Fibroblast of the conjunctiva (primary cell): ENCODE data around the gene NEURL4.

Experiments used
- DNase-seq: peaks from one replicate; pipeline ENCODE4 v3.0.0-alpha.2; 2010; ENCODE audit warnings: low read depth

NEURL4 gene

GRCh38 chr17:7304179-7304578 lies 25.0 kb downstream of the NEURL4 start:
- no peak for DNase-seq

GRCh38 chr17:7296189-7296861 lies 32.8 kb downstream of the NEURL4 start:
- DNase-seq, result peak; percentile 54

GRCh38 chr17:7295230-7296180 lies 33.6 kb downstream of the NEURL4 start:
- DNase-seq, result no peak

GRCh38 chr17:7294614-7295153 lies 34.5 kb downstream of the NEURL4 start, which contains the start of gene YBX2:
YBX2 (minus strand) TSS chr17:7294639; CDS start chr17:7294500, 139 bp downstream.
- no peak for DNase-seq

DNA sequence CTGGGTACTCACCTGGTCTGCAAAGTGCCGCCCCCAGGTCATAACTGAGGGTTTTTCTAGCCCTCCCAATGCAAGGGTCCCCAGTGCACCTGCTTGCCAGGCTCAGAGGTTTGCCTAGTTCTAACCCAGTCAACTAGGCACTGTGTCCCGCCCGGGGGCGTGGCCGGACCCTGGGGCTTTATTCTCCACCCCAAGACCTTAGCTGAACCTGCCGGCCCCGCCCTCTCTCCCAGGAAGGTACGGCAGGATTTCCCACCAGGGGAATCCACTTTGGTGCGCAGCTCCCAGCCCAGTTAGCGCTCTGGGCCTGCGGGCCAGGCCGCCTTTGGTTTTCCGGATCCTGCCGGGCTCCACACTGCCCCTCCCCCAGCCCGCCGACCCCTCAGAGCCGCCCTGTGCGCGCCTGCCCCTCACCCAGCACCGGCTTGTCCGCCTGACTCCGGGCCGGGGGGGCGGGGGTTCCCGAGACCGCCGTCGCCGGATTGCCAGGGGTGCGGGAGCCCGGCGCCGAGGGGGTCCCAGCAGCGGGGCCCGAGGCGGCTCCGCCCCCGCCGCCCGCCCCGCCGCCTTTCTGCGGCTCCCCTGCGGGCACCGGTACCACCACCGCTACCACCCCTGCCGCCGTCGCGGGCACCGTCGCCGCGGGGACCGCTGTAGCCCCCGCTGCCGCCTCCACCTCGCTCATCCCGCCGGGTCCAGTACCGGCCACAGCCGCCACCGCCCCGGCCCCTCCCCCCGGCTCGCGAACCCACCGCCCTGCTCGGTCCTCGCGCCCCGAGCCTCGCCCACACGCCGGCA lies 35.1 kb downstream of the NEURL4 start:
- no peak for DNase-seq

DNA sequence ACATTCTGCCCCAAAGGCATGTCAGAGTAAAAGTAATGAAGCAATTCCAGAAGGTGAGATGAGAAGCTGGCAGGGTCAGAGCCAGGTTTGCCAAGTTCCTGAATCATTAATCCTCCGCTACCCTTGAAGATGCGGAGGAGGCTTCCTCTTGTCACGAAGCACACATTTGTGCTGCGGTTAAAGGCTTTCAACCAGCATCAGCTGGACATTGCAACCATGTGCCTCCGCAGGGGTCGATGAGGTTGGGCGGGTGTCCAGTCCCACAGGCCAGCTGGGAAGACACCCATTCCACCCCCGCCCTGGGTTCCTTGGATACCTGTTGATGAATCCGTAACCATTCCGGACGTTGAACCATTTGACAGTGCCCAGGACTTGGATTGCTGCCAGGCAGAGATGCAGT lies 36.0 kb downstream of the NEURL4 start:
- DNase-seq, result no peak

GRCh38 chr17:7292729-7293128 lies 36.4 kb downstream of the NEURL4 start:
- DNase-seq, result no peak

DNA sequence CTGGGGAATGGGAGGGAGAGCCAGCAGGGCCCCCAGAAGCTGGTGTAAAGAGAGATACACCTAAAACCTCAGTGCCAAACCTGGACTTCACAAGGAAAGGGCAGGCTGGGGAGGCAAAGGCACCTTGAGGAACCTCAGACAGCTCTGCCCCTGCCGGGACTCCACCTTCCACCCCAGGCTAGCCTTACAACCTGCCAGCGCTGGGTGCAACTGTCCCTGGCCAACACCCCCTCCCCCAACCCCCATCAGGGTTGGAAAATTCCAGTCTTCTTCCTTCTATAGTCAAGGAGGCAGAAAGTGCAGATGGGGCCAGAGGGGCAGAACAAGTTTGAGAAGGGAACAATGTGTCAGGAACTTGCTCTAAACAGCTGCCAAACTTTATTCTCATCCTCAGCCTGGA lies 36.9 kb downstream of the NEURL4 start:
- no peak for DNase-seq

DNA sequence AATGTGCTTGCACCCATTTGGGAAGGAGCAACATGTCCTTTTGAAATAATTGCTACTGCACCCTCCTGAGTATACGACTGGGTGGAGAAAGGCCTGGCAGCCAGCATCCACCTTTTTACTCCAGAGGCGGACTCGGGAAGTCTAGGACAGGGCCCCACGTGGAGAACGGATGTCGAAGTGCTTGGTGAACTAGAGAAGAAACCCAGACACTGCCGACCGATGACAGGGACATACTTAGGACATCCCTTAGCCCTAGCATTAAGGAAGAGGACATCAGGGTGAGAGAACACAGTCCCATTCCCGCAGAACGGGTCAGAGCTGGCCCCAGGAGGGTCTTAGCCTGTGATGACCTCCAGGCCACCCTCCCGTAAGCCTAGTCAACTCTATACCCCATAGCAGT lies 38.5 kb downstream of the NEURL4 start:
- no peak for DNase-seq

- DNase-seq, result no peak
These were observed 39.0 kb downstream of the NEURL4 start for GRCh38 chr17:7290166-7290565.

DNA sequence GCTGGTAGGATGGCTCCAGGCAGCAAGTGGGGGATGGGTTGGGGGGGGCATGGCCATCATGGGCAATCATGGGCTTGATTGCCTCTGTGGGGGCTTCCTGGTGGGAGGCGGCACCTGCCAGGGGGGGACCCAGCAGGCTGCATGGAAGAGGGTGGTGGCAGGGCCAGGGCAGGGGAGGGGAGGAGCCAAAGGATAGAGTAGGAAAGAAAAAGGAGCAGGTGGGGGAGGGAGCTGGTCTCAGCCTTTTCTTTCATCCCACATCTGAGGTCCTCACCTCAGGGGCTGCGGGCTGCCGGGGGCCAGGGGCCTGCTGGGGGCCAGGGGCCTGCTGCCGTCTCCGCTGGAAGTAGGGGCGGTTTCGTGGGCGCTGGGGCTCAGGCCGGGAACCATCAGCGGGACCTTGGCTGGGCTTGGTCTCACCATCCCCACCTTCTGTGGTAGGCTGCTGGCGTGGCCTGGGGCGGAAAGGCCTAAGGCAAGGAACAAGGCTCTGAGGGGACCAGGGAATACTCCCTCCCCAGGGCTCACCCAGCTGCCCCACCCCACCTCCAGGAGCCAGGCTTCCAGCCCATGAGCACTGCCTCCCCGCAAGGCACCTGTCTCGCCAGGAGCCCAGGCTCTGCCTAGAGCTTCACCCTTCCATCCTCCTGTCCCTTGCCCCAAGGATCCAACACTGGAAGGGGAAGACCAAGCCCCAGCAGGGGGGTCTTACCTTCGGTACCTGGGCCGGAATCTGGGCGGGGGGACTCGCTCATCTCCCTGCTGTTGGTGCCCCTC lies 39.7 kb downstream of the NEURL4 start:
- no peak for DNase-seq

GRCh38 chr17:7285679-7286078 lies 43.5 kb downstream of the NEURL4 start:
- DNase-seq, result no peak

DNA sequence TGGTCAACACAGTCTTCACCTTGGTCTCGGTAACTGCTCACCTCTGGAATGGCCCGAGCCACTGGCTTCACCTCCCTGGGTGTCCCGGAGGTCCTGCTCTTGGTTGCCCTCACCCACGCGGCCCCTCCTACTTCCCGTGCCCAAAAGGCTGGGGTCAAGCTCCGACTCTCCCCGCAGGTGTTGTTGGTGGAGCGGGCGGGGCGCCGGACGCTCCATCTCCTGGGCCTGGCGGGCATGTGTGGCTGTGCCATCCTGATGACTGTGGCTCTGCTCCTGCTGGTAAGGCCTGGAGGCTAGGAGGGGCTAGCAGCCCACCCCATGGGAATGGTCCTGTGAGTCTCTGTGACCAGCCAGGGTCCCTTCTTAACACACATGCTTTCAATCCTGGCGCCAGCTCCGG lies 44.2 kb downstream of the NEURL4 start:
- DNase-seq, result no peak

- no peak for DNase-seq
These were observed 45.5 kb downstream of the NEURL4 start for GRCh38 chr17:7283471-7284216.

DNA sequence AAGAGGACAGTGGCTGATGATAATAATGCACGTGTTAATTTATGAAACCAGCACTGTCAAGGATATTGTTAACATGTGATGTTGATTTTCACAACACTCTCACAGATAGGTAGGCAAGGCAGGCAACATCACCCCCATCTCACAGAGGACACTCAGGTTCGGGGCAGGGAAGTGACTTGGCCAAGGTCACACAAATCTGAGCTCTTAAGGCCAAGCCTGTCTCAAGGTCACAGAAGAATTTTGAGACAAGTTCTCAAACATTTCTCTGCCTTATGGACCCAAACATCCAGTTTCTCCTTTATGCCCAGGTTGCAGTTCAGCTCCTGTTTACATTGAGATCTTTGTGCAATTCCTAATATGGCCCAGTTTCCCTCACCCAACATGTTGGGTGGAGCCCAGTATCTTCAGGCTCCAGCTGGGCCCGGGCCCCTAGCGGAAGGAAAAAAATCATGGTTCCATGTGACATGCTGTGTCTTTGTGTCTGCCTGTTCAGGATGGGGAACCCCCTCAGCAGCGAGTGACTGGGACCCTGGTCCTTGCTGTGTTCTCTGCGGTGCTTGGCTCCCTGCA lies 46.3 kb downstream of the NEURL4 start:
- DNase-seq, result no peak

DNA sequence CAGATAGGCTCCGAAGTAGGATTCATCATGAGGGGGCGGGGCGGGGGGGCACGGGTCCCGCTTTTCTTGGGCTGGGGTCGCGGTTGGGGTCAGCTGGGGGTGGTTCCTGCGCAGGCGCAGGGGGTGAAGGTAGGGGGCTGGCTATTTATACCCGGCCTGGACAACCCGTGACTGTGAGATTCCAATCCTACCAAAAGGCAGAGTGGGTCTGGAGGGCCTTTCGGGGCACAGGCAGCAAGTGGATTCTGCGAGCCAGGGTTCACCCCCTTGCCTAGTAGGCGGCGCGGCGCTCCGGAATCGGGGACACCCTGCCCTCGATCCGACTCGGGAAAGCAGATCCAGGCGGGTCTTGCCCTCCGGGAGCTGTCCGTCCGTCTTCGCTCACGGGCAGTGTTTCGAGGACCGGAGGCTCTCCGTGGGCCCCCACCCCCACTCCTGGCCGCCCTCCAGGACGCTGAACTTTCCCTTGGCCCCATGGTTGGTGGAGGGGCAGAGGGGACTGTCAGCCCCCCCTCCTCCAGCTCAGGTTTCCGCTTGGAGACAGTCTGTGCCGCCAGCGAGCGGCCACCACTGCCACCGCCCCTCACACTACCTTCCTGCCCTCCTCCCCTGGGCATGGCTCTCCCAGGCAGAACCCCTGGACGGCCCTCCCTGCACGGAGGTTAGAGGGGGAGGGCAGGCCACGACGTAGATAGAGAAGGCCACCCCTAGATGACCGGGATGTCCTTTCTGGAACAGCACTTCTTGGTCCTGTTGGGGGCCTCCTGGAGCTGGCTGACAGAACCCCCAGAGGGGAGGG lies 47.0 kb downstream of the NEURL4 start:
- DNase-seq, result no peak

DNA sequence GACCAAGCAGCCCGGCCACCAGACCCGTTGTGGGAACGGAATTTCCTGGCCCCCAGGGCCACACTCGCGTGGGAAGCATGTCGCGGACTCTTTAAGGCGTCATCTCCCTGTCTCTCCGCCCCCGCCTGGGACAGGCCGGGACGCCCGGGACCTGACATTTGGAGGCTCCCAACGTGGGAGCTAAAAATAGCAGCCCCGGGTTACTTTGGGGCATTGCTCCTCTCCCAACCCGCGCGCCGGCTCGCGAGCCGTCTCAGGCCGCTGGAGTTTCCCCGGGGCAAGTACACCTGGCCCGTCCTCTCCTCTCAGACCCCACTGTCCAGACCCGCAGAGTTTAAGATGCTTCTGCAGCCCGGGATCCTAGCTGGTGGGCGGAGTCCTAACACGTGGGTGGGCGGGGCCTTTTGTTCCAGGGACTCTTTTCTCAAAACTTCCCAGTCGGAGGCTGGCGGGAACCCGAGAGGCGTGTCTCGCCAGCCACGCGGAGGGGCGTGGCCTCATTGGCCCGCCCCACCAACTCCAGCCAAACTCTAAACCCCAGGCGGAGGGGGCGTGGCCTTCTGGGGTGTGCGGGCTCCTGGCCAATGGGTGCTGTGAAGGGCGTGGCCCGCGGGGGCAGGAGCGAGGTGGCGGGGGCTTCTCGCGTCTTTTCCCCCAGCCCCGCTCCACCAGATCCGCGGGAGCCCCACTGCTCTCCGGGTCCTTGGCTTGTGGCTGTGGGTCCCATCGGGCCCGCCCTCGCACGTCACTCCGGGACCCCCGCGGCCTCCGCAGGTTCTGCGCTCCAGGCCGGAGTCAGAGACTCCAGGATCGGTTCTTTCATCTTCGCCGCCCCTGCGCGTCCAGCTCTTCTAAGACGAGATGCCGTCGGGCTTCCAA lies 47.8 kb downstream of the NEURL4 start, which contains the start of gene SLC2A4:
Gene SLC2A4, plus strand, starts transcription at position 645 of the 879 bp plus-strand sequence. Its CDS starts 217 bp downstream, at position 862.
- DNase-seq, result peak; percentile 88

GRCh38 chr17:7280519-7281073 lies 48.5 kb downstream of the NEURL4 start:
- DNase-seq, result peak; percentile 57
